Inferior parietal cortex (tissue), 1 donor: Measurements from ENCODE around the gene CDCA3.
"Not testable (repeated sequence)": the region's sequence is repeated elsewhere in the genome, so short reads cannot be mapped to it uniquely, and the experiment has no call there.

ENCODE experiments used
- DNase-seq: peaks from one replicate; pipeline ENCODE4 v3.0.0-alpha.2; 2016; ENCODE audit errors: extremely low spot score

CDCA3 gene

DNA sequence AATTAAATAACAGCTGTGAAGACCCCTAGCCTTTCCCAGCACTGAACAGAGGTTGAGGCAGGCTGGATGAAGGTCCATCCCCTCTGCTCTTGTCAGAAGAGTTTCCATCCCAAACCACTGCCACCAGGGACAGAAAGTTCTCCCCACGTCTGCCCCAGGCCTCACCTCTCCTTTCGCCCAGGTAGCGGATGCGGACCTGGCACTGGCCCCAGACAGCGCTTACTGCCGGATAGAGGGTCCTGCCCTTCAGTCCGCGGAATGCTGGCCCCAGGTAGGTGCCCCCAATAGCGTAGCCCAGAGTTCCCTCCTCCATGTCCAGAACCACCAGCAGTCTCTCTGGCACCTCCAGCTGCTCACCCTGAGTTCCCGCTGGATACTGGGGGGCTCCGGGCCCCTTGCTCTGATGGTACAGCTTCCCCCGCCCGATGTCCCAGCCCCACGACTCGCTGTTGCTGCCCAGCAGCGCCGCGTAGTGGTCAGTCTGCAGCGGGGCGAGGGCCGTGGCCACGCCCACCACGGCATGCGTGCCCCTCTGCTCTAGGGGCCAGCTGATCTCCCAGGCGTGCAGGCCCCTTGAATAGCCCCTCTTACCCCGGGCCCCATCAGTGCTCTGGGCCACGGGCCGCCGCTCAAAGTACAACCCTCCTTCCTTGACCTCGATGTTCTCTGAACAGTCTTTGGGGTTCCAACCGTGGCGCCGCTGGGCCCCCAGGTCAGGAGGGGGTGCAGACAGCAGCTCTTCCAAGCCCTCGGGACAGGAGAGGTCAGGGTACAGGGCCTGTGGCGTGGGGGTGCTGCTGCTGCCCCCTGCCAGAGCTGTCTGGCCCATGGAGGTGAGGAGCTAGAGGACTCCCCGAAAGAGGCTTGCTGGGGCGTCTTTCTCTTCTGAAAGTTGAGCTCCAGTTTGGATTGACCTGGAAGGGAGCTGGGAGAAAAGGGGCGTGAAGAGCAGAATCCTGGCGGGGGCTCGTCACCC lies 21.3 kb upstream of the CDCA3 start:
- DNase-seq: peak; percentile 76

DNA sequence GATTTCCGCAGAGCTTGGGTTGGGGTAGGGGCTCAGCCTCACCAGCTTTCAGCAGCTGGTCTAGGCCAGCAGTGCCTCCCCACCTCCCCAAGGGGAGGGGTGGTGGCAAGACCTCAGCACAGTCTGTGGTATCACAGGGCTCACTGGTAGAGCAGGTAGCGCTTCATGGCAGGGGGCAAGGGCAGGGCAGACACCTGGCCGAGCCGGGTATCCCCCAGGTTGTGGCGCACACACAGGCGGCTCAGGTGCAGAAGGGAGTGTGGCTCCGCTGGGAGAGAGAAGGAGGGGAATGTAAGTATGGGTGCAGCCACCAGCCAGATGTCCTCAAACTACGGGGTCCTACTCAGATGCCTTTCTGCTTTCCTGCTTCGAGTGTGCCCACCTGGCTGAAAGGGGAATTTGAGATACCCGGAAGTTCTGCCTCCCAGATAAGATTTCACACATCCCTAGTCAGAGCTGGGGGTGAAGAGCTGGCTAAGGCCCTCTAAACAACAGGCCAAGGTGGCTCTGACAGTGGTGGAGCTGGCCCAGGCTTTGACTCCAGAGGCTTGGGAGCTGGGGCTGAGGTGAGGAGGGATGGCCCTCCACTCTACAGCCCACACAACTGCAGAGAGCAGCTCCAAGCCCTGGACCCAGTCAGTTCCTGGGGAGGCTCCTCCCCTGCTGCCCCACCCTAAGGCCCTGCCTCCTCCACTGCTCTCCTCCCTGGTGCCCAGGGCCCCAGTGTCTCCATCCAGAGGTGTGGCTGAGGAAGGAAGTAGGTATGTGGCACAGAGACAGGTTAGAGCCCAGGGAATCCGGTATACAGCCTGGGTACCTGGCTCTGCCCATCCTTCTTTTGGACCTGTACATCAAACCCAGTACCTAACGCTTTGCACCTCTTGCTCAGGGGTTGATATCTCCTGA lies 20.2 kb upstream of the CDCA3 start:
- no peak for DNase-seq

DNA sequence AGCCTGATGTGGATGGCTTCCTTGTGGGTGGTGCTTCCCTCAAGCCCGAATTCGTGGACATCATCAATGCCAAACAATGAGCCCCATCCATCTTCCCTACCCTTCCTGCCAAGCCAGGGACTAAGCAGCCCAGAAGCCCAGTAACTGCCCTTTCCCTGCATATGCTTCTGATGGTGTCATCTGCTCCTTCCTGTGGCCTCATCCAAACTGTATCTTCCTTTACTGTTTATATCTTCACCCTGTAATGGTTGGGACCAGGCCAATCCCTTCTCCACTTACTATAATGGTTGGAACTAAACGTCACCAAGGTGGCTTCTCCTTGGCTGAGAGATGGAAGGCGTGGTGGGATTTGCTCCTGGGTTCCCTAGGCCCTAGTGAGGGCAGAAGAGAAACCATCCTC lies 19.2 kb upstream of the CDCA3 start:
- DNase-seq: not testable (repeated sequence)

DNA sequence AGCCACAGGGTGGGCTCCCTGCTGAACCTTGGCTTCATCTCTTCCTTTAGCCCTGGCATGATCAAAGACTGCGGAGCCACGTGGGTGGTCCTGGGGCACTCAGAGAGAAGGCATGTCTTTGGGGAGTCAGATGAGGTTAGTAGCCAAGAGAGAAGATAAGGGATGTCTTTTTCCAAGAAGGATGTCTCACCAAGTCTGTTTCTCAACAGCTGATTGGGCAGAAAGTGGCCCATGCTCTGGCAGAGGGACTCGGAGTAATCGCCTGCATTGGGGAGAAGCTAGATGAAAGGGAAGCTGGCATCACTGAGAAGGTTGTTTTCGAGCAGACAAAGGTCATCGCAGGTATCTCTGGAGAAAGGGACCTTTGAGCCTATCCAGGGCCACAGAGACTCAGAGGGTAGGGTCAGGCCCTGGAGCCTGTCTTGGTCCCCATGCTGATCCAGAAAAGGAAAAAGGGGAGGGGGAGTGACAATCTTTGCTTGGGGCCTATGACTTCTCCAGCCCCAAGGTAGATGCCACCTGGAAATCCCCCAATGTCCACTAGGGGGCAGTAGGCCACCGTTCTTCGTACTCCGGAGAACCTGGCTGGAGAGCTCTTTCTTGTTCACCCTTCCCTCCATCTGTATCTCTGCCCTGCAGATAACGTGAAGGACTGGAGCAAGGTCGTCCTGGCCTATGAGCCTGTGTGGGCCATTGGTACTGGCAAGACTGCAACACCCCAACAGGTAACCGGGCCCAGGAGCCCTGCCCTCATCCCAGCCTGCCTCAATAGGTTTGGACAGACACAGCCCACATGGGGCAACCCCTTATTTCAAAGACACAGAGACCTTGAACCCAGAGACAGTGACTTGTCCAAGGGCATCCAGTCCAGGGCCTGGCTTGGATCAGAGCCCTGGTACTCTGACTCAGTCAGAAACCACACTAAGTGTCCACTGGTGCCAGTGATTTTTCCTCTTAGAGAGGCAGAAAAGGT lies 18.2 kb upstream of the CDCA3 start:
- DNase-seq: peak; percentile 91

DNA sequence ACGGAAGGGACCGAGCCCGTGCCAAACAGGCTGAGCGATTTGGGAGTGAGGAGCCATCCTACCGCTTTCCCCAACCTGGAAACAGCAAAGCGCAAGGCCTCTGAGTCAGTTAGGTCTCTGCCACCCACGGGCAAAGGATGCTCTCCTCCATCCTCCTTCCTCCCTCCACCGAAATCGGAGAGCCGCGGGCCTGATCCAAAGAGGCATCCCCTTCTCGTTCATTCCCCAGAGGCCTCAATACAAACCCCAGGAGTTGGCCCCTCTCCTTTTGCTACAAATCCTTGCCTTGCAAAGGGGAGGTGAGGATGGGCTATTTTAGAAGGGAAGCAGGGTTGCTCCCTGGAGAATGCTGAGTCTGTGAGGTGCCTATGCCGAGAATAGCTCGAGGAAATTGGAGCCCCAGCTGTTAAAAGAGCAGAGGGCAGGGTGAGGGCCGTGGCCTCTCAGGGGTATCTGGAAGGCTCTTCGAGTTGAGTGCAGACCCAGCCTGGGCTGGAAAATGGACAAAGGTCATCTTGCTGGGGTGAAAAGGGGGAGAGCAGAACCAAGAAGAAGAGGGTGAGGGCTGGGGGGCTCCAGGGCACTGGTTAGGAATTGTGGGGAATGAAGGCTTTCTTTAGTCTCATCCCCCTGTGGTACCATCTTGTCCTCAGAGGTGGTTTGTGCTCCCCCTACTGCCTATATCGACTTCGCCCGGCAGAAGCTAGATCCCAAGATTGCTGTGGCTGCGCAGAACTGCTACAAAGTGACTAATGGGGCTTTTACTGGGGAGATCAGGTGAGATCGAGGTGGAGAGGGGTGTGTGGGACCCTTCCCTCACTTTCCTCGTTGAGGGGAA lies 17.3 kb upstream of the CDCA3 start:
- DNase-seq: no peak

DNA sequence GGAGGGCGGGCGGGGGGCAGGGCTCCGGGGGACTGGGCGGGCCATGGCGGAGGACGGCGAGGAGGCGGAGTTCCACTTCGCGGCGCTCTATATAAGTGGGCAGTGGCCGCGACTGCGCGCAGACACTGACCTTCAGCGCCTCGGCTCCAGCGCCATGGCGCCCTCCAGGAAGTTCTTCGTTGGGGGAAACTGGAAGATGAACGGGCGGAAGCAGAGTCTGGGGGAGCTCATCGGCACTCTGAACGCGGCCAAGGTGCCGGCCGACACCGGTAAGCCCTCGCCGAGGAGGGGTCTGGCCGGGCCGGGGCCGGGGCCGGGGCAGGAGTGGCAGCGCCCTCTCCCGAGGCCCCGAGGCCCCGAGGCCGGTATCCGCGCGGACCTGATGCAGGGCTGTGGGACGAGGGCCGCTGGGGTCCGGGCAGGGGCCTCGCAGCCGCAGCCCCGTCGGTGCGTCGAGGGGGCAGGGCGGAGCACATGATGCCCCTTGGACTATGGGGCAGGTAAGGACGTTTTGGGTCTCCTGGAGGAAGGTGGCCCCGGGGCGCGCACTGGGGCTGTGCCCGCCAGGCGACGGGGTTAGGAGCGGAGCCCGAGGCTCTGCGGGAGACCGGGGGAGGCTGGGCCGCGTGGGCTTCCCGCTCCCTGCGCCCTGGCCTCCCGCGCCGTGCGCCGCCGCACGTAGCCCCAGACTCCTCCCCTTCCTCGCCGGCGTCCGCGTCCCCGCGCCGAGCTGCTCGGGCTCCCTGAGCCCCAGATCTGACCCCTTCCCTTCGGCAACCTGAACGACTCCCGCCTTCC lies 16.5 kb upstream of the CDCA3 start, which contains the start of gene TPI1:
Gene TPI1 (plus strand): TSS at position 119 of the 798 bp plus-strand sequence. CDS start 36 bp downstream, at position 155.
- DNase-seq: peak; percentile 75

DNA sequence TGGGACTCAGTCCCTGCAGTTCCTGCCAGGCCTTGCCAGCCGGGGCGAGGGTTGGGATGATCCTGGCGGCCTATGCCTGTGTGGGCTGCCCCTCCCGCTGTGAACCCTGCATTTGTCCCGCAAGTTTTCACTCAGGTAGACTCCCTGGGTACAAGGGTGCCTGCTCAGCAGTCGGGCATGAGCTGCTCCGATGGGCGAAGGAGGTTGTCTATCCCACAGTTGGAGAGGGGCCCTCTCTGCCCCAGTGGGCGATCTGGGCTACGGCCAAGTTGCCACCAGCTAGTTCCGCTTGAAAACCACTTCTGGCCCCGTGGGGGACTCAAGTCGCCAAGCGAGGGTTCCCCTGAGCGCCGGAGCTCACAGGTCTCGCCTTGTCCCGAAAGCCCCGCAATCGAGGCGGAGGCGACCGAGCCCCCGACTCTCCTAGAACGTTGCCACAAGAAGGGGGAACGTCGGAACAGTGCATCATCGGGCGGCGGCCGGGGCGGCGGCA lies 15.9 kb upstream of the CDCA3 start:
- DNase-seq: no peak

DNA sequence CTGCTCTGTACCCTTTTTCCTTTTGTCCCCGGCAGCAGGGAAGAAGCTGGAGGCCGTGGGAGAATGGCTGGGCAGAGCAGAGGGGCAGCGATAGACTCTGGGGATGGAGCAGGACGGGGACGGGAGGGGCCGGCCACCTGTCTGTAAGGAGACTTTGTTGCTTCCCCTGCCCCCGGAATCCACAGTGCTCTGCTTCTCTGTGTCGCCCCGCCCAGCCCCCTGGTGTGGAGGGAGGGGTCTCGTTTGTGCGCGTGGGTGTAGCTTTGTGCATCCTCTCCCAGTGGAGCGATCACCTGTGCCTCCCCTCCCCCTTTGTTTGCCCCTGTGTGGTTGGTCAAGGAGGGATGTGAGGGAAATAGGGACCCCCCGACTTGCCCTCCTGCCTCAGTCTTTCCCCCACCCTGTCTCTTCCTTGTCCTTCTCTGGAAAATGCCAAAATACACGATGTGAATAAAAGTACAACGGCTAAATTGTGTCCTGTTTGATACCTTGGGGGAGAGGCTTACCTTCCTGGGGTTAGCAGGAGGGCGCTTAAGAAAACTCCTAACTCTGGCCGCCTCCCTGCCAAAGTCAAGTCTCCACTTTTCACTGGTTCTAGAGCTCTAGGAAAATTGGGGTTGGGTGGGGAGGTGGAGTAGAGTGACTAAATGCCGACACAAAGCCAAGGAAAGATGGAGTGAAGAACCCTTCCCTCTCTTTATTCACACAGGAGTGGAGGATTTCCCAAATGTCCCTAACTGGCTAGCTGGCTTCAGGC lies 15.3 kb upstream of the CDCA3 start:
- DNase-seq: no peak

DNA sequence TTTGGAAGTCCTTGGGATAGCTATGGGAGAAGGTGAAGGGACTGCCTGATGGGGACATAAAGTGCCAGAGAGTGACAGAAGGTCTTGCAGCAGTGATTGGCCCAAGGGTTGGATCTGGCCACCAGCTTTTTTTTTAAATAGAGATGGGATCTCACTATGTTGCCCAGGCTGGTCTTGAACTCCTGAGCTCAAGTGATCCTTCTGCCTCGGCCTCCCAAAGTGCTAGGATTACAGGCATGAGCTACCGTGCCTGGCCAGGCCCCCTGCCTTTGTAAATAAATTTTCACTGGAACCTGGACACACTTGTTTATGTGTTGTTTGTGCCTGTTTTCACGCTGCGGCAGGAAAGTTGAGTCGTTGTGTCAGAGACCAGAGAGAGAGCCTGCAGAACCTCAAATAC lies 14.2 kb upstream of the CDCA3 start:
- not testable (repeated sequence) for DNase-seq

DNA sequence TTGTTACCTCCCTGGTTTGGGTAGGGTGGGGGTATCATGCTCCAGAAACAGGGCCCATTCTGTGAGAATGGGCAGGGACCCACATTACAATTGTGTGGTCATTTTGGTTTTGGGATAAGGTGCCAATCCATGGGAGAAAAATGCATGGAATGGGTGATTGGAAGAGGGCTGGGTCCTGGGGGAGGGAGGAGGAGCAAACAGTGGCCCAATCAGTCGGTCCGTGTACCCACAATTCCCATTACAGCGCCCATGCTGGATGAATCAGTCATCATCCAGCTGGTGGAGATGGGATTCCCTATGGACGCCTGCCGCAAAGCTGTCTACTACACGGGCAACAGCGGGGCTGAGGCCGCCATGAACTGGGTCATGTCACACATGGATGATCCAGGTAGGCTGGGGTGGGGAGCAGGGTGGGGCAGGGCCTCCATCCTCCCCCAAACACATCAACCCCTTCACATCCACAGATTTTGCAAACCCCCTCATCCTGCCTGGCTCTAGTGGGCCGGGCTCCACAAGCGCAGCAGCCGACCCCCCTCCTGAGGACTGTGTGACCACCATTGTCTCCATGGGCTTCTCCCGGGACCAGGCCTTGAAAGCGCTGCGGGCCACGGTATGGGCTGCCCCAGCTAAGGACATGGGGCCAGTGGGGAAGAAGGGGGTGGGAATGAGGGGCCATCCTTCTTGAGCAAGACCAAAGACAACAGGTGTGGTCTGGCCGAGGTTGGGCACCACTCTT lies 12.7 kb upstream of the CDCA3 start:
- no peak for DNase-seq

DNA sequence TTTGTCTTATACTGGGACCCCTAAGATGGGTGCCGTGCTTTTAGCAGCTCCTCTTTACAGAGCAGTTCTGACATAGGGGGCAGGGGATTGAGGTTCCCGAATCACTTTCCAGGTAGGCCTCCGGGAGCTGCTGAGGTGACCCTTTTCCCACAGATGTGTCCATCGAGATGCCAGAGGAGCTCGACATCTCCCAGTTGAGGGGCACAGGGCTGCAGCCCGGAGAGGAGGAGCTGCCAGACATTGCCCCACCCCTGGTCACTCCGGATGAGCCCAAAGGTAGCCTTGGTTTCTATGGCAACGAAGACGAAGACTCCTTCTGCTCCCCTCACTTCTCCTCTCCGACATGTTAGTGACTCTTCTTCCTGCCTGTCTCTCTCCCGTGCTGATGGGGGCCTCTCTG lies 11.9 kb upstream of the CDCA3 start:
- no peak for DNase-seq

DNA sequence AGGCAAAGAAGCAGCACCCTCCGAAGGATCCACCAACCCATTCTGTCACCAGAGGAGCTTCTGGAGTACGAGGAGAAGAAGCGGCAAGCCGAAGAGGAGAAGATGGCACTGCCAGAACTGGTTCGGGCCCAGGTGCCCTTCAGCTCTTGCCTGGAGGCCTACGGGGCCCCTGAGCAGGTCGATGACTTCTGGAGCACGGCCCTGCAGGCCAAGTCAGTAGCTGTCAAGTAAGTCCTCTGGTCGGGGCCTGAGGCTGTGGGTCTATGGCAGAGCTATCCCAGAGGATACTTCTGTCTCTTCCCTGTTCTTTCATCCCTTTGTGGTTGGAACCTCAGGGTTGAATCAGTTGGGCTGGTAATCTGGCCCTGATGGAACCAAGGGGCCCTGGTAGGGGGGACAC lies 10.3 kb upstream of the CDCA3 start:
- no peak for DNase-seq

DNA sequence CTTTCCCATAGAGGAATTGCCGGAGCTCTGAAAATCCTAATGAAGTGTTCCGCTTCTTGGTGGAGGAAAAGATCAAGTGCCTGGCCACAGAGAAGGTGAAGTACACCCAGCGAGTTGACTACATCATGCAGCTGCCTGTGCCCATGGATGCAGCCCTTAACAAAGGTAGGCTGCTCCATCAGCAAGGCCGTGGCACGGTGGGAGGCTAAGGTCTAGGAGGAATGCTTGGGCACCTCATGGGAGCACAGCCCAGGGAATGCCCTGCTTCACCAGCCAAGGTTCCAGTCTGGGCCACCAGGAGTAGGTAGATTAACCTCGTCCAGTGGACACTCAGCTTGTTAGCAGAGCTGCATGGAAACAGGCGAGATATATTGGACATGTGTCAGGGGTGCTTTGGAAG lies 9.9 kb upstream of the CDCA3 start:
- DNase-seq: no peak

DNA sequence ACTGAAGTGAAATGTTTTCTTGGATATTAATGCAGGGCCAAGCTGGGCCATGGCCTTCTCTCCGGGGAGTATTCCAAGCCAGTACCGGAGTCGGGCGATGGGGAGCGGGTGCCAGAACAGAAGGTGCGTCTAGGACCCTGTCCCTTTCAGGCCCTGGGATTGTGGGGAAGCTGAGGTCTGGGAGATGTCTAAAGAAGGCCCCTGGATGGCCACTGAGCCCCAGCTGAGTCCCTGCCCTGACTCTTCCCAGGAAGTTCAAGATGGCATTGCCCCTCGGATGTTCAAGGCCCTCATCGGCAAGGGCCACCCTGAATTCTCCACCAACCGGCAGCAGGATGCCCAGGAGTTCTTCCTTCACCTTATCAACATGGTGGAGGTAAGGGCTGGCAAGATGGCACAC lies 9.0 kb upstream of the CDCA3 start:
- DNase-seq: no peak

DNA sequence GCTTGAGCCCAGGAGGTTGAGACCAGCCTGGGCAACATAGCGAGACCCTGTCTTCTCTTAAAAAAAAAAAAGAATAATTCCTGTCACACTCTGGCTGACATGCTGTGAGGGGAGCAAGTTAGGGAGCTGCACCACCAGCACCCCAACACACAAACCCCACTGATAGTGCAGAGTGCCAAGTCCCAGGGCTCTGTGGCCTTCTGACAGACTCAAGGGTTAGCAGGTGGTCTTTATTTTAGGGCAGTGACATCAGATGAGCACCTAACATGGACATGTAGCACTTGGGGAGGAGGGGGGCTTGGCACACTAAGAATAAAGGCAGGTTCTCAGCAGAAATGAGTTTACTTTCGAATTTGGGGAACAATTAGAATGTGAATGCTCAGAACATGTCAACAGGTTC lies 7.7 kb upstream of the CDCA3 start:
- no peak for DNase-seq

DNA sequence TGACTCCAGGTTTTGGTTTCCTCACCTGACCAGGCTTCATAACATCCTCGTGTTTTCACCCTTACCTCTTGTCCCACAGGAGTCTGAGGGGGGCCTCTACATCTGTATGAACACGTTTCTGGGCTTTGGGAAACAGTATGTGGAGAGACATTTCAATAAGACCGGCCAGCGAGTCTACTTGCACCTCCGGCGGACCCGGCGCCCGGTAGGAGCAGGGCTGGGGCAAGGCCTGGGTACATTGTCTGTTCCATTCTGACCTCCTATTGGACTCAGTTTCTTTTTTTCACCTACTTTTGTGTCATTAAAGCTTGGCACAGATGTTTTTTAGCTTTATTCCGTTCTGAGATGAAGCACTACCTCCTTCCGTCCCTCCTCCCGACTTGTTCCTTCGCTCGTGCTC lies 4.2 kb upstream of the CDCA3 start:
- no peak for DNase-seq

DNA sequence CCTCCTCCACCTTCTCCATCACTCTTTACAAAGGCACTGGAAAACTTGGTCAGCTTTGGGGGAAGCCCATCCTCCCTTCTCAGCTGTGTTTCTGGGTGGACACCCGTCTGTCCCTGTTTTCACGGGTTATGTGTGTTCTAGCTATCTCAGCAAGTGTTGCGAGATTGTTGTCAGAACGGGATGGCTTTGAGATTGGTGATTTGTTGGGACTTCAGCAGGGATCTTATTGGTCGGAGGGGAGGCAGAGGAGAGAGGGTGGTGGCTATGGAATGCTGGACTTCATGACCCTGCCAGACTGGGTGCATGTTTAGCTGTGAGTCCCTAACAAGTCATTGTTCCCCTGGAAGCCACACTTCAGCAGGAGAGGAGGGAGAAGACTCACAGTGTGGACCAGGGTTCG lies 3.0 kb upstream of the CDCA3 start:
- DNase-seq: no peak

DNA sequence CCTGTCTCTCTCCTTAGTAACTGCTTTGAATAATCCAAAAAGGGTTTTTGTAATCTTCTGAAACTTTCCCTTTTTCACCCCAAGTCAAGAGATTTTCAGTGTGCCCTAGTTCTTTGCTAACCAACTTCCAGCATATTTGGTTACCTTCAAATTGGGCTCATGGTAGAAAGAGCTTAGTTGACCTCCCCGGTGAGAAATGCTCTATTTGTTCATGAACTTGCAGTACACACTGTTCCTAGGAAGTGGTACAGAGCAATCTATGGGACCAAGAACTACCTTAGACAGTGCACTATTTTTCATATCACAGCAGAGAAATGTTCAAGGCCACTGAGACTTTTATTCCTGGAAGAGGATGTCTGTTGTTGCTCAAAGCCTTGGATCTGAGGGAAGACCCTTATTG lies 2.5 kb upstream of the CDCA3 start:
- DNase-seq: no peak
